Fibroblast of lung (primary cell): ENCODE measurements around the gene GPHN.

Source experiments
- EZH2 ChIP-seq: IDR thresholded peaks from 2 replicates; pipeline ENCODE4 v1.5.1; 2012; ENCODE audit warnings: low read length, control low read depth, mild to moderate bottlenecking; ENCODE audit errors: missing control alignments
- TF ChIP-seq, protein P1 (sequence below), 2 donors: IDR thresholded peaks in 1 of 2; conservative IDR thresholded peaks in 1 of 2; 1 replicate in 1 of 2; 2 replicates in 1 of 2; pipeline ENCODE4 v1.5.1; 2011 to 2012; ENCODE audit warnings: low read length in 2 of 2, control low read depth in 1 of 2, inconsistent platforms in 1 of 2, low read depth in 1 of 2, mild to moderate bottlenecking in 1 of 2

DNA sequence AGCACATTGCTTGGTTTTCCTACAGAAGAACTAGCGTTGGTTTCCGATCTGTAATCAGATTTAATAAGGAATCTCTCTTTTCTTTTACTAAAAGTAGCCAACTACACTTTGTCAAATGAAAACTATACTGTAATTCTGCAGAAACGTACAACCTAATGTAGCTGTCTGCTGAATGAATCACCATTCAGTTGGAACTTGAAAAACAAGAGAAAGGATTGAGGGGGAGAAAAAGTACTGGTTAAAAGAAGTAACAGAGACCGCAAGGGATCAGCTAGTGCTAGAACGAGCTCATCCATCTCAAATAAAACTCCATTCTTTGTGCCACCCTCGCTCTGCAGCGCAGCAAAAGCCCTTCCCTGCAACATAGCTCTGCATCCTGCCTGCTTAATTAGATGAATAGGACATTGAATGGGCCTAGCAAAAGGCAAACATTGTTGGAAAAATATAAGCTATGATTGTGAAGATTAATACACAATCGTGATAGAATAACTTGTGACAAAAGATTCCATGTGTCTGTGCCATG is 683.9 kb downstream of the GPHN start:
- TF ChIP-seq, protein P1, sequence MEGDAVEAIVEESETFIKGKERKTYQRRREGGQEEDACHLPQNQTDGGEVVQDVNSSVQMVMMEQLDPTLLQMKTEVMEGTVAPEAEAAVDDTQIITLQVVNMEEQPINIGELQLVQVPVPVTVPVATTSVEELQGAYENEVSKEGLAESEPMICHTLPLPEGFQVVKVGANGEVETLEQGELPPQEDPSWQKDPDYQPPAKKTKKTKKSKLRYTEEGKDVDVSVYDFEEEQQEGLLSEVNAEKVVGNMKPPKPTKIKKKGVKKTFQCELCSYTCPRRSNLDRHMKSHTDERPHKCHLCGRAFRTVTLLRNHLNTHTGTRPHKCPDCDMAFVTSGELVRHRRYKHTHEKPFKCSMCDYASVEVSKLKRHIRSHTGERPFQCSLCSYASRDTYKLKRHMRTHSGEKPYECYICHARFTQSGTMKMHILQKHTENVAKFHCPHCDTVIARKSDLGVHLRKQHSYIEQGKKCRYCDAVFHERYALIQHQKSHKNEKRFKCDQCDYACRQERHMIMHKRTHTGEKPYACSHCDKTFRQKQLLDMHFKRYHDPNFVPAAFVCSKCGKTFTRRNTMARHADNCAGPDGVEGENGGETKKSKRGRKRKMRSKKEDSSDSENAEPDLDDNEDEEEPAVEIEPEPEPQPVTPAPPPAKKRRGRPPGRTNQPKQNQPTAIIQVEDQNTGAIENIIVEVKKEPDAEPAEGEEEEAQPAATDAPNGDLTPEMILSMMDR (conservative IDR thresholded peaks at IDR 0.05 in 1 of 2, IDR thresholded peaks at IDR 0.05 in 1 of 2; ENCODE audit: low read depth in 1 of 2, low read length in 2 of 2): no peak
- TF ChIP-seq EZH2: no peak
